Left cardiac atrium (tissue), 4 donors: ENCODE measurements around the gene ATP7A. TPM values are rescaled to one million over a fixed set of nuclear protein-coding genes. Genes with fewer than 3 reads are reported as not detected.
"Not testable (repeated sequence)": the region's sequence is repeated elsewhere in the genome, so short reads cannot be mapped to it uniquely, and the experiment has no call there.

Experiments
- ATAC-seq, 2 donors: fragments of 200-7000 bp; cut with Tn5 transposase; one replicate each; pipeline ENCODE4 v1.9.1; 2020; ENCODE audit warnings: mild to moderate bottlenecking in 2 of 2, moderate library complexity in 2 of 2
- DNase-seq: peaks from one replicate; pipeline ENCODE4 v3.0.0-alpha.2; 2020
- intact Hi-C, 2 donors: fragments of 100-400 bp; cut with DNase I; formaldehyde crosslinking; loops; one replicate each; pipeline versions ENCODE4 v1.14.1 to v1.15.1; 2022 to 2023
- total RNA-seq, 2 donors: library from RNA; stranded (reverse); fragmentation: NEBNext Ultra II Directional; extraction: Animal tissue kit (Norgen Biotek cat#: 25700); gene quantifications; one replicate each; pipeline ENCODE4 v1.2.1, GENCODE V29; 2021
- donor health status: DM: no; HTN: yes; CAD: no.
- donor health status: DM: no; HTN: yes; CAD: no; lungs with severe emphysema.
- donor health status: DM: yes; HTN: yes; CAD: no.
- donor health status: Dilated cardiomyopathy.

ATP7A gene
- total RNA-seq, 2 donors from 2014 or later, result 6.9 to 8.6 TPM

GRCh38 chrX:78081413-78081812 is 170.9 kb downstream of the ATP7A start:
- intact Hi-C loops, ATAC-seq, DNase-seq: not testable (repeated sequence)

GRCh38 chrX:78092296-78092695 is 181.8 kb downstream of the ATP7A start:
- intact Hi-C loops, result no loop called here
- ATAC-seq, result no peak
- DNase-seq, result no peak

GRCh38 chrX:78098108-78098507 is 187.6 kb downstream of the ATP7A start:
- no peak for DNase-seq
- ATAC-seq, result no peak
- intact Hi-C loops, result no loop called here

Other genes with a start within 250 kb of the ATP7A start
- gene ATRX, start 124.5 kb upstream of the ATP7A start, total RNA-seq, result 10 to 100 TPM; 69.5 to 75.4 TPM
- gene MAGT1, start 15.3 kb upstream of the ATP7A start, total RNA-seq, result 10 to 100 TPM; 65.0 to 66.9 TPM
- gene COX7B, start 11.2 kb upstream of the ATP7A start, total RNA-seq, result 1,000 to 10,000 TPM; 1,144 to 1,167 TPM
- under 1 TPM in 1 of 2 donors, not detected in 1; 0.56 TPM for gene PGAM4, start 58.9 kb downstream of the ATP7A start, total RNA-seq
- 100 to 1,000 TPM; 346 to 453 TPM for gene PGK1, start 193.6 kb downstream of the ATP7A start, total RNA-seq
- 10 to 100 TPM; 20.3 to 20.8 TPM for gene TAF9B, start 229.0 kb downstream of the ATP7A start, total RNA-seq